ENCODE data around the gene MPRIP.
"Not testable (repeated sequence)": the region's sequence is repeated elsewhere in the genome, so short reads cannot be mapped to it uniquely, and the experiment has no call there.

- not testable (repeated sequence) for TF ChIP-seq CTCF (IDR thresholded peaks at IDR 0.05; ENCODE audit: borderline replicate concordance, extremely low read depth, low read length, poor library complexity, severe bottlenecking); EZH2 (IDR thresholded peaks at IDR 0.05; ENCODE audit: borderline replicate concordance, low read depth, low read length, severe bottlenecking)
Observed at GRCh38 chr17:17009972-17010371, 32.3 kb upstream of the MPRIP start.

Measured in DND-41 (cell line).